Stomach (tissue), 9 donors: ENCODE data around the gene GCNT4. TPM values are rescaled to one million over a fixed set of nuclear protein-coding genes. Genes with fewer than 3 reads are reported as not detected.

ENCODE experiments used
- DNase-seq, 2 donors: peaks; one replicate each; pipeline versions ENCODE4 v3.0.0 to v3.0.0-alpha.2; 2013 to 2019
- H3K27ac ChIP-seq, 5 donors: fragments of 200-600 bp in 4 of 5; sonication (generic) in 4 of 5; one replicate each; pipeline ENCODE4 v1.5.1; 2013 to 2019; ENCODE audit warnings: mild to moderate bottlenecking in 1 of 5, moderate library complexity in 1 of 5
- H3K27me3 ChIP-seq, 3 donors: fragments of 200-600 bp; sonication (generic); one replicate each; pipeline ENCODE4 v1.5.1; 2017 to 2019; ENCODE audit warnings: mixed run types in 1 of 3
- H3K36me3 ChIP-seq, 4 donors: fragments of 200-600 bp; sonication (generic); 1 replicate in 3 of 4; 2 replicates in 1 of 4; pipeline ENCODE4 v1.5.1; 2016 to 2019
- H3K4me1 ChIP-seq, 4 donors: fragments of 200-600 bp; sonication (generic); one replicate each; pipeline ENCODE4 v1.5.1; 2016 to 2019
- H3K4me3 ChIP-seq, 4 donors: fragments of 200-600 bp; sonication (generic) in 3 of 4; one replicate each; pipeline ENCODE4 v1.5.1; 2016 to 2019; ENCODE audit warnings: mild to moderate bottlenecking in 1 of 4
- H3K9me3 ChIP-seq, 4 donors: fragments of 200-600 bp; sonication (generic); one replicate each; pipeline ENCODE4 v1.5.1; 2016 to 2019
- EP300 ChIP-seq: sonication (generic); formaldehyde crosslinking; IDR thresholded peaks from one replicate; pipeline ENCODE4 v1.6.1; 2017; ENCODE audit warnings: antibody characterized with exemption
- POLR2A ChIP-seq, 4 donors: fragments of 450-650 bp; IDR thresholded peaks; one replicate each; pipeline ENCODE4 v1.6.1; 2016; ENCODE audit warnings: antibody characterized with exemption in 4 of 4, control low read depth in 2 of 4, mild to moderate bottlenecking in 1 of 4, moderate library complexity in 1 of 4
- POLR2AphosphoS5 ChIP-seq, 3 donors: sonication (generic); formaldehyde crosslinking; IDR thresholded peaks; one replicate each; pipeline ENCODE4 v1.6.1; 2016; ENCODE audit warnings: antibody characterized with exemption in 3 of 3
- WGBS, 5 donors: extraction: QIAGEN DNeasy Blood & Tissue Kit in 3 of 5; methylation state at CpG; one replicate each; pipeline versions ENCODE4 v1.1.5 to v1.1.7; 2013 to 2018; 5-methylcytosine and 5-hydroxymethylcytosine counted together
- intact Hi-C: fragments of 100-400 bp; cut with DNase I; formaldehyde crosslinking; loops from one replicate; pipeline ENCODE4 v1.15.1; 2023; ENCODE audit warnings: low total_unique reads
- polyA plus RNA-seq, 3 donors: library from polyadenylated mRNA; stranded (reverse); fragments of 200-250 nt; gene quantifications; one replicate each; pipeline ENCODE4 v1.2.3, GENCODE V29; 2013
- total RNA-seq, 5 donors: library from RNA; depleted of rRNA; stranded (reverse); fragments of >200 nt; gene quantifications; one replicate each; pipeline versions ENCODE4 v1.1.0 to v1.2.3, GENCODE V29; 2014 to 2016
- TF ChIP-seq, protein P1 (sequence below), 7 experiments: fragments of 450-650 bp in 4 of 7; fragments of 200-600 bp in 3 of 7; sonication (generic) in 3 of 7; IDR thresholded peaks; one replicate each; pipeline ENCODE4 v1.5.1; 2016 to 2019; ENCODE audit warnings: antibody characterized with exemption in 7 of 7, control low read depth in 2 of 7, mild to moderate bottlenecking in 1 of 7
- donor health status: healthy with polysubstance abuse.
- donor health status: Bipolar disorder and iron deficiency.
- donor health status: healthy.

Gene GCNT4
- total and polyA plus RNA-seq, 8 donors = 1.2 to 31.4 (median 3.6) TPM

DNA sequence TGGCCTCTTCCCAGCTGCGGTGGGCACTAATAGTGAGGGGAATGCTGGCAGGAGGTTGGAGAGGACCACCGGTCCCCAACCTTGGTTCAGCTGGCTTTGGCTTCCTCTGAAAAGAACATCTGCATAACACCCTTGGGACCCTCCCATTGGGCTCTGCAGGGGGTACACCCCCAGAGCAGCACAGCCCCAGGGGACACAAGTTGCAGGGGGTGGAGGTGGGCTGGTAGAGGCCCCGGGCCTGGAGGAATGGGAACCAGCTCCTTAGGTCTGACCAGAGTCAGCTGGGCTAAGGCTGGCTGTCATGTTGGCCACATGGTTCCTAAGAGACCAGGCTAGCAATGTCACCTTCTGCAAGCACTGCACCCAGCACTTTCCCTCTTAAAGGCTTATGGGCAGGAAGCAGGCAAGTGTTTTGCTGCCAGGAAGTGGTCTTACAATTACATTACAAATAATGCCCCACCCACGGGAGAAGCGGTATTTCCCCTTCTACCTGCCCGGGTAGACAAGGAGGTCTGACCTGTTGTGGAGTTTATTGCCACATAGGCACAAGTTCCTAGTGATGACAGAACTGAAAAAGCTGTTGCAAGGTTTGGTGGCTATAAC is 18.1 kb downstream of the GCNT4 start:
- peak; percentile 48 to 81 for DNase-seq
- intact Hi-C loops = no loop called here
- Histone ChIP-seq H3K4me1 (peaks cover 9 to 47% (median 16%) of the 10 kb centered on the region in 4 donors), H3K9me3 (no peaks in the 10 kb centered on the region), H3K27me3 (no peaks in the 10 kb centered on the region), H3K27ac (peak overlapping the region in 3 of 5 donors; percentile 9 to 79 (median 58)), H3K36me3 (peaks cover 0 to 21% (median 6%) of the 10 kb centered on the region in 4 donors), H3K4me3 (no peak overlapping the region)
- TF ChIP-seq, protein P1, sequence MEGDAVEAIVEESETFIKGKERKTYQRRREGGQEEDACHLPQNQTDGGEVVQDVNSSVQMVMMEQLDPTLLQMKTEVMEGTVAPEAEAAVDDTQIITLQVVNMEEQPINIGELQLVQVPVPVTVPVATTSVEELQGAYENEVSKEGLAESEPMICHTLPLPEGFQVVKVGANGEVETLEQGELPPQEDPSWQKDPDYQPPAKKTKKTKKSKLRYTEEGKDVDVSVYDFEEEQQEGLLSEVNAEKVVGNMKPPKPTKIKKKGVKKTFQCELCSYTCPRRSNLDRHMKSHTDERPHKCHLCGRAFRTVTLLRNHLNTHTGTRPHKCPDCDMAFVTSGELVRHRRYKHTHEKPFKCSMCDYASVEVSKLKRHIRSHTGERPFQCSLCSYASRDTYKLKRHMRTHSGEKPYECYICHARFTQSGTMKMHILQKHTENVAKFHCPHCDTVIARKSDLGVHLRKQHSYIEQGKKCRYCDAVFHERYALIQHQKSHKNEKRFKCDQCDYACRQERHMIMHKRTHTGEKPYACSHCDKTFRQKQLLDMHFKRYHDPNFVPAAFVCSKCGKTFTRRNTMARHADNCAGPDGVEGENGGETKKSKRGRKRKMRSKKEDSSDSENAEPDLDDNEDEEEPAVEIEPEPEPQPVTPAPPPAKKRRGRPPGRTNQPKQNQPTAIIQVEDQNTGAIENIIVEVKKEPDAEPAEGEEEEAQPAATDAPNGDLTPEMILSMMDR (IDR thresholded peaks at IDR 0.05) = no peak
- peak in 2 of 3 donors; percentile 32 to 40 for TF ChIP-seq POLR2AphosphoS5 (IDR thresholded peaks at IDR 0.05)
- 51 to 59% (median 55%) methylated on average over 5 to 6 of the region's 6 CpGs for WGBS, 5 donors

GRCh38 chr5:75031366-75031765 is 21.0 kb downstream of the GCNT4 start:
- Histone ChIP-seq H3K27me3 (no peaks in the 10 kb centered on the region), H3K27ac (no peak overlapping the region), H3K4me3 (no peak overlapping the region), H3K4me1 (peaks cover 5 to 30% (median 9%) of the 10 kb centered on the region in 4 donors), H3K9me3 (no peaks in the 10 kb centered on the region), H3K36me3 (peaks cover 0 to 17% (median 3%) of the 10 kb centered on the region in 4 donors)
- intact Hi-C loops = no loop called here
- 23 to 54% (median 33%) methylated on average over 3 of the region's 3 CpGs for WGBS, 5 donors
- TF ChIP-seq POLR2A (IDR thresholded peaks at IDR 0.05) (no peak), POLR2AphosphoS5 (IDR thresholded peaks at IDR 0.05) (no peak), EP300 (no peak)
- TF ChIP-seq, protein P1 (IDR thresholded peaks at IDR 0.05) = no peak
- DNase-seq = no peak

DNA sequence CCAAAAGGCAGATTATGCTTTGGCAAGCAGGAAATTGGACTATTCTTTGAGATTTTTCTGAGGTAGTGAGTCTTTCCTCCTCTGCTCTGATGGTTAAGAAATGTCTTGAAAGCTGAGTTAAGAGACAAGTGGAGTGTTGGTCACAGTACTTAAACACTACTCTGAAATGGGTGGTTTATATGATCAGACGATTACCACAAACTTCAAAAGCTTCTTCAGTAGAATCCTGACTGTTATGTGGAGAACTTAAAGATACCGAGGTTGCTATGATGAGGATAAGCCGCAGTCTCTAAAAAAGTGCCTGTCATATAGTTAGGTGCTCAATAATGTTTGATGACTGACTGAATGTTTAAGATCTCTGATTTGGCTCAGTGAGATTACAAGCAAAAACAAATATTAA is 24.3 kb downstream of the GCNT4 start:
- TF ChIP-seq POLR2AphosphoS5 (IDR thresholded peaks at IDR 0.05) (no peak), POLR2A (IDR thresholded peaks at IDR 0.05) (no peak), EP300 (no peak)
- TF ChIP-seq, protein P1 (IDR thresholded peaks at IDR 0.05) = no peak
- peaks cover 0 to 6% (median 0%) of the 10 kb centered on the region in 4 donors for H3K36me3 ChIP-seq
- WGBS, 5 donors = 73 to 78% (median 77%) methylated on average over 3 of the region's 3 CpGs
- H3K27ac ChIP-seq = no peak overlapping the region
- no peaks in the 10 kb centered on the region for H3K27me3 ChIP-seq
- H3K4me1 ChIP-seq = peaks cover 0 to 15% (median 4%) of the 10 kb centered on the region in 4 donors
- DNase-seq = no peak
- H3K9me3 ChIP-seq = no peaks in the 10 kb centered on the region
- intact Hi-C loops = no loop called here
- no peak overlapping the region for H3K4me3 ChIP-seq

DNA sequence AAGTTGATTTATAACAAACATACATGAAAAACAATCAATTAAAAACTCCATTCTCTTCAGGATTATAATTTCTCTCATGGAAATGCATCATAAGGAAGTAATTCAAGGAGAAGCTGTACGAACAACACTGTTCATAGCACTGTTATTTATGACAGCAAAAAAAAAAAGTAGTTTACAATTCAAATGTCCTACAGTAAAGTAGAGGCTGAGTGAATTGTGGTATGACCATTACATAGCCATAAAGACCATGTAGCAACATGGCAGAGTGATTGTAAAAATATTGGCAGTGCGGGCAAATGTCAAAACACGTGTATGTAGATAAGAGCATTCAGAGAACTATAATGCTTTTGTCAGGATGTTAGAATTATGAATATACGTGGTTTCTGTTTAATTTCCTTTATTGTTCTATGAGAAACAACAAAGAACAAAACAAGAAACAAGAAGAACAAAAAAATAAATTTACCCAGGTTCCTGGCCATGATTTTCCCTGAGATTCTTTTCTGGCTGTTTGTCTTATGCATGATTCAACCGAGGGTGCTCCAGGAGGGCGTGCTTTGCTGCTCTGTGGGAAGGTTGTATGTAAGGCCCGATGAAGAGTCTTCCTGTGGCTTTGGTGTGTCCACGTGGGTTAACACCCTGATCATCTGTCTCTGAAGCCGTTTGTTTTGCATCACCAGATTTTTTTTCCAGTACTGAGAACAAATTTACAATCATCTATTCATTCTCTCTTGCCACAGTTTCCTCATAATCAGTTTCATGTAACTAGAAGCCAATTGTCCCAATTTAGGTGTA is 28.8 kb downstream of the GCNT4 start:
- 47 to 51% (median 48%) methylated on average over 9 of the region's 9 CpGs for WGBS, 5 donors
- DNase-seq = no peak

More for the DNA sequence above, 28.8 kb downstream of the GCNT4 start:
- Histone ChIP-seq H3K4me1 (peaks cover 14 to 27% (median 20%) of the 10 kb centered on the region in 4 donors), H3K9me3 (no peaks in the 10 kb centered on the region), H3K4me3 (no peak overlapping the region), H3K27ac (peak overlapping the region in 2 of 5 donors; percentile 3 to 24), H3K27me3 (no peaks in the 10 kb centered on the region), H3K36me3 (no peaks in the 10 kb centered on the region)
- intact Hi-C loops = no loop called here
- TF ChIP-seq, protein P1 (IDR thresholded peaks at IDR 0.05) = no peak
- TF ChIP-seq POLR2AphosphoS5 (IDR thresholded peaks at IDR 0.05) (no peak), POLR2A (IDR thresholded peaks at IDR 0.05) (no peak), EP300 (no peak)
